Sigmoid colon (tissue), 7 donors: Measurements from ENCODE around the gene FBXL17. TPM values are rescaled to one million over a fixed set of nuclear protein-coding genes. Genes with fewer than 3 reads are reported as not detected.

Experiments
- DNase-seq: peaks from one replicate; pipeline ENCODE4 v3.0.0-alpha.2; 2019
- H3K27ac ChIP-seq, 4 donors: fragments of 200-600 bp; sonication (generic); one replicate each; pipeline ENCODE4 v1.5.1; 2016 to 2019; ENCODE audit warnings: mild to moderate bottlenecking in 1 of 4
- H3K27me3 ChIP-seq, 3 donors: fragments of 200-600 bp; sonication (generic); one replicate each; pipeline ENCODE4 v1.5.1; 2019; ENCODE audit warnings: mild to moderate bottlenecking in 1 of 3
- H3K36me3 ChIP-seq, 4 donors: fragments of 200-600 bp; sonication (generic); one replicate each; pipeline ENCODE4 v1.5.1; 2016 to 2019
- H3K4me1 ChIP-seq, 4 donors: fragments of 200-600 bp; sonication (generic); one replicate each; pipeline ENCODE4 v1.5.1; 2017 to 2019
- H3K4me3 ChIP-seq, 4 donors: fragments of 200-600 bp; sonication (generic); one replicate each; pipeline ENCODE4 v1.5.1; 2017 to 2019; ENCODE audit warnings: mild to moderate bottlenecking in 2 of 4, moderate library complexity in 1 of 4
- H3K9me3 ChIP-seq, 4 donors: fragments of 200-600 bp in 3 of 4; sonication (generic) in 3 of 4; one replicate each; pipeline versions ENCODE4 v1.5.1 to v1.6.1; 2013 to 2019
- EP300 ChIP-seq, 4 donors: sonication (generic); formaldehyde crosslinking; IDR thresholded peaks; one replicate each; pipeline ENCODE4 v1.6.1; 2017; ENCODE audit warnings: antibody characterized with exemption in 4 of 4
- POLR2A ChIP-seq, 2 donors: fragments of 450-650 bp; IDR thresholded peaks; one replicate each; pipeline ENCODE4 v1.6.1; 2016; ENCODE audit warnings: antibody characterized with exemption in 2 of 2, mild to moderate bottlenecking in 2 of 2, moderate library complexity in 2 of 2
- POLR2AphosphoS5 ChIP-seq, 4 donors: sonication (generic); formaldehyde crosslinking; IDR thresholded peaks; one replicate each; pipeline ENCODE4 v1.6.1; 2017; ENCODE audit warnings: antibody characterized with exemption in 4 of 4
- WGBS, 2 donors: extraction: QIAGEN DNeasy Blood & Tissue Kit; methylation state at CpG; one replicate each; pipeline ENCODE4 v1.1.7; 2013; 5-methylcytosine and 5-hydroxymethylcytosine counted together
- intact Hi-C: fragments of 100-400 bp; cut with DNase I; formaldehyde crosslinking; loops from one replicate; pipeline ENCODE4 v1.15.1; 2023
- polyA plus RNA-seq, 3 donors: library from polyadenylated mRNA; stranded (reverse); fragments of 200-250 nt; gene quantifications; one replicate each; pipeline ENCODE4 v1.2.3, GENCODE V29; 2013
- total RNA-seq, 4 donors: library from RNA; depleted of rRNA; stranded (reverse); fragments of >200 nt; gene quantifications; one replicate each; pipeline ENCODE4 v1.1.0, GENCODE V29; 2016
- TF ChIP-seq, protein P1 (sequence below), 4 experiments: fragments of 450-650 bp in 3 of 4; fragments of 200-600 bp in 1 of 4; IDR thresholded peaks; one replicate each; pipeline ENCODE4 v1.5.1; 2016 to 2019; ENCODE audit warnings: antibody characterized with exemption in 4 of 4, mild to moderate bottlenecking in 3 of 4, moderate library complexity in 2 of 4
- donor health status: healthy with polysubstance abuse.
- donor health status: Bipolar disorder and iron deficiency.
- donor health status: healthy.

Gene FBXL17
- total and polyA plus RNA-seq, 7 donors: 8.2 to 22.5 (median 16.6) TPM

DNA sequence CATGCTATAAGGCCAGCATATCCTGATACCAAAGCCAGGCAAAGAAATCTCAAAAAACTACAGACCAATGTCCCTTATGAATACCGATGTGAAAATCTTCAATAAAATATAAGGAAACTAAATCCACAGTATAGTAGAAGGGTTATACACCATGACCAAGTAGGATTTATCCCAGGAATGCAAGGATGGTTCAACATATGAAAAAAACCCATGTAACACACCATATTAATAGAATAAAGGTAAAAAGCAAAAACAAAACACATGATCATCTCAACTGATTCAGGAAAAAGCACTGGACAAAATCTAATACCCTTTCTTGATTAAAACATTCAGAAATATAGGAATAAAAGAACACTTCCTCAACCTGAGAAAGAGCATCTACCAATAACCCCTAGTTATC lies 6.1 kb downstream of the FBXL17 start:
- H3K4me3 ChIP-seq: no peak overlapping the region

DNA sequence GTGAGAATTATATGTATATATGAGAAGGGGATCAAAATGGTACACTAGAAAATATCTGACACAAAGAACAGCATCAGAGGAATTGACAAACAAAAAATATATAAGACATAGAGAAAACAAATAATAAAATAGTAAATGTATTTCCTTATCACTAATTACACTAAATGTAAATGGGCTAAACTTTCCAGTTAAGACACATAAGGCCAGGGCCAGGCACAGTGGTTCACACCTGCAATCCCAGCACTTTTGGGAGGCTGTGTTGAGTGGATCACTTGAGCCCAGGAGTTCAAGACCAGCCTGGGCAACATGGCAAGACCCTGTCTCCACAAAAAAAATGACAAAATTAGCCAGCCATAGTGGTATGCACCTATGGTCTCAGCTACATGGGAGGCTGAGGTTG lies 8.5 kb downstream of the FBXL17 start:
- no peak for DNase-seq
- H3K4me1 ChIP-seq: peaks cover 0 to 2% (median 0%) of the 10 kb centered on the region in 4 donors
- H3K4me3 ChIP-seq: no peak overlapping the region
- H3K9me3 ChIP-seq: peaks cover 0 to 4% (median 1%) of the 10 kb centered on the region in 4 donors
- no peaks in the 10 kb centered on the region for H3K27me3 ChIP-seq
- no peak overlapping the region for H3K27ac ChIP-seq
- TF ChIP-seq POLR2A (IDR thresholded peaks at IDR 0.05): no peak
- no peak for TF ChIP-seq POLR2AphosphoS5 (IDR thresholded peaks at IDR 0.05)
- TF ChIP-seq, protein P1, sequence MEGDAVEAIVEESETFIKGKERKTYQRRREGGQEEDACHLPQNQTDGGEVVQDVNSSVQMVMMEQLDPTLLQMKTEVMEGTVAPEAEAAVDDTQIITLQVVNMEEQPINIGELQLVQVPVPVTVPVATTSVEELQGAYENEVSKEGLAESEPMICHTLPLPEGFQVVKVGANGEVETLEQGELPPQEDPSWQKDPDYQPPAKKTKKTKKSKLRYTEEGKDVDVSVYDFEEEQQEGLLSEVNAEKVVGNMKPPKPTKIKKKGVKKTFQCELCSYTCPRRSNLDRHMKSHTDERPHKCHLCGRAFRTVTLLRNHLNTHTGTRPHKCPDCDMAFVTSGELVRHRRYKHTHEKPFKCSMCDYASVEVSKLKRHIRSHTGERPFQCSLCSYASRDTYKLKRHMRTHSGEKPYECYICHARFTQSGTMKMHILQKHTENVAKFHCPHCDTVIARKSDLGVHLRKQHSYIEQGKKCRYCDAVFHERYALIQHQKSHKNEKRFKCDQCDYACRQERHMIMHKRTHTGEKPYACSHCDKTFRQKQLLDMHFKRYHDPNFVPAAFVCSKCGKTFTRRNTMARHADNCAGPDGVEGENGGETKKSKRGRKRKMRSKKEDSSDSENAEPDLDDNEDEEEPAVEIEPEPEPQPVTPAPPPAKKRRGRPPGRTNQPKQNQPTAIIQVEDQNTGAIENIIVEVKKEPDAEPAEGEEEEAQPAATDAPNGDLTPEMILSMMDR (IDR thresholded peaks at IDR 0.05): no peak
- TF ChIP-seq EP300 (IDR thresholded peaks at IDR 0.05): no peak
- H3K36me3 ChIP-seq: no peaks in the 10 kb centered on the region
- intact Hi-C loops: no loop called here

More for the DNA sequence above, 6.1 kb downstream of the FBXL17 start:
- peaks cover 0 to 4% (median 1%) of the 10 kb centered on the region in 4 donors for H3K9me3 ChIP-seq
- H3K36me3 ChIP-seq: no peaks in the 10 kb centered on the region
- TF ChIP-seq, protein P1 (IDR thresholded peaks at IDR 0.05): no peak
- TF ChIP-seq POLR2AphosphoS5 (IDR thresholded peaks at IDR 0.05): no peak
- no peak for TF ChIP-seq POLR2A (IDR thresholded peaks at IDR 0.05)
- no peak for TF ChIP-seq EP300 (IDR thresholded peaks at IDR 0.05)
- peaks cover 0 to 22% (median 14%) of the 10 kb centered on the region in 4 donors for H3K4me1 ChIP-seq
- no peaks in the 10 kb centered on the region for H3K27me3 ChIP-seq
- WGBS, 2 donors: 91 to 98% methylated on average over 1 of the region's 1 CpG
- no peak for DNase-seq
- intact Hi-C loops: no loop called here
- H3K27ac ChIP-seq: no peak overlapping the region

DNA sequence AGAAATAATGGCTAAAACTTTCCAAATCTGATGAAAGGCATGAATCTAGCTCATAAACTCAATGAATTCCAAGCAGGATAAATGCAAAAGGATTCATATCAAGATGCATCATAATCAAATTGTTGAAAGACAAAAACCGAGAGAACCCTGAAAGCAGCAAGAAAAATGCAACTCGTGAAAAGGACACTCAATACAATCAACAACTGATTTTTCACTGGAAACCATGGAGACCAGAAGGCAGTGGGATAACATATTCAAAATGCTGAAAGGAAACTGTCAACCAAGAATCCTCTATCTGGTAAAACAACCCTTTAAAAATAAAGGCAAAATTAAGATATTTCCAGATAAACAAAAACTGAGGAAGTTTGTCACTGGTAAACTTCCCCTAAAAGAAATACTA lies 9.5 kb downstream of the FBXL17 start:
- H3K4me1 ChIP-seq: no peaks in the 10 kb centered on the region
- H3K36me3 ChIP-seq: no peaks in the 10 kb centered on the region
- no peak for DNase-seq
- WGBS, 2 donors: 94 to 97% methylated on average over 2 of the region's 2 CpGs
- peaks cover 0 to 4% (median 1%) of the 10 kb centered on the region in 4 donors for H3K9me3 ChIP-seq
- H3K4me3 ChIP-seq: no peak overlapping the region
- H3K27ac ChIP-seq: no peak overlapping the region
- intact Hi-C loops: no loop called here
- H3K27me3 ChIP-seq: no peaks in the 10 kb centered on the region
- TF ChIP-seq EP300 (IDR thresholded peaks at IDR 0.05) (no peak), POLR2A (IDR thresholded peaks at IDR 0.05) (no peak), POLR2AphosphoS5 (IDR thresholded peaks at IDR 0.05) (no peak)
- TF ChIP-seq, protein P1 (IDR thresholded peaks at IDR 0.05): no peak

DNA sequence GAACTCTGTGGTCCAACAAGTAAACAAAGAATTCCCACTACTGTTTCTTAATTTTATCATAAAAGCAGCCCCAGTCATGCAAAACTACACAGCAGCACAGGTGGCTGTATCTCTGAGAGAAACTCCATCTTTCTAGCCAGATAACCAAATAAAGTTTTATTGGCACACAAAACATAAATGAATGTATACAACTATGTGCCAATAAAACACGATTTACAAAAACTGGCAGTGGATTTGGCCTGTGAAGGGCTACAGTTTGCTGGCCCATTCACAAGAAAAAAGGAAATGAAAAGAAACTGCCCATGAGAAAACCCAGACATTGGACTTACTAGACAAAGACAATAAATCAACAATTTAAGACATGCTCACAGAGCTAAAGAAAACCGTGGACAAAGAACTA lies 10.6 kb downstream of the FBXL17 start:
- intact Hi-C loops: no loop called here
- no peak for DNase-seq
- H3K27me3 ChIP-seq: no peaks in the 10 kb centered on the region
- peaks cover 0 to 11% (median 0%) of the 10 kb centered on the region in 4 donors for H3K4me1 ChIP-seq
- peaks cover 0 to 4% (median 1%) of the 10 kb centered on the region in 4 donors for H3K9me3 ChIP-seq
- TF ChIP-seq, protein P1 (IDR thresholded peaks at IDR 0.05): no peak
- TF ChIP-seq POLR2A (IDR thresholded peaks at IDR 0.05) (no peak), EP300 (IDR thresholded peaks at IDR 0.05) (no peak), POLR2AphosphoS5 (IDR thresholded peaks at IDR 0.05) (peak in 2 of 4 donors; percentile 38 to 50)
- H3K4me3 ChIP-seq: no peak overlapping the region
- no peaks in the 10 kb centered on the region for H3K36me3 ChIP-seq
- H3K27ac ChIP-seq: no peak overlapping the region
- WGBS, 2 donors: 66 to 73% methylated on average over 2 of the region's 2 CpGs

DNA sequence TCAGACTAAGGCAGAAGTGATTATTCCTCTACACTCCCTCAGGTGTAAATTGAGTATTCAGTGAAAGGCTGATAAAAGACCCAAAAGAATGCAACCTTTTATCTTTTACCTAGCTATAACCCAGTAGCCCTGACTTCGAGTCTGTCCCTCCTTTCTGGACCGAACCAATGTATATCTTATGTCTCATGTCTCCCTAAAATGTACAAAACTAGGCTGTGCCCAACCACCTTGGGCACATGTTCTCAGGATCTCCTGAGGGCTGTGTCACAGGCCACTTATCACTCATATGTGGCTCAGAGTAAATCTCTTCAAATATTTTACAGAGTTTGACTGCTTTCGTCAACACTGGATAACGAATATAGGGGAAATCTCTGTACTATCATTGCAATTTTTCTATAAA lies 12.7 kb downstream of the FBXL17 start:
- Histone ChIP-seq H3K9me3 (peaks cover 0 to 4% (median 1%) of the 10 kb centered on the region in 4 donors), H3K27me3 (no peaks in the 10 kb centered on the region), H3K36me3 (peaks cover 0 to 6% (median 0%) of the 10 kb centered on the region in 4 donors), H3K4me1 (peaks cover 0 to 14% (median 0%) of the 10 kb centered on the region in 4 donors), H3K27ac (no peak overlapping the region), H3K4me3 (no peak overlapping the region)
- DNase-seq: no peak
- WGBS, 2 donors: 98% methylated on average over 4 of the region's 4 CpGs
- intact Hi-C loops: no loop called here
- TF ChIP-seq EP300 (IDR thresholded peaks at IDR 0.05): no peak
- TF ChIP-seq, protein P1 (IDR thresholded peaks at IDR 0.05): no peak
- TF ChIP-seq POLR2A (IDR thresholded peaks at IDR 0.05): no peak
- TF ChIP-seq POLR2AphosphoS5 (IDR thresholded peaks at IDR 0.05): no peak
